HepG2 (cell line): ENCODE measurements around the gene NHERF2. TPM values are rescaled to one million over a fixed set of nuclear protein-coding genes. Genes with fewer than 3 reads are reported as not detected.

ENCODE experiments used
- ATF2 ChIP-seq: sonication (generic); formaldehyde crosslinking; IDR thresholded peaks from 2 replicates; pipeline ENCODE4 v1.4.0; 2020; ENCODE audit warnings: missing genetic modification reagents
- ISX ChIP-seq: sonication (generic); formaldehyde crosslinking; conservative IDR thresholded peaks from 2 replicates; pipeline ENCODE4 v1.5.0; 2020; ENCODE audit warnings: missing genetic modification reagents
- MAFF ChIP-seq: IDR thresholded peaks from 2 replicates; pipeline ENCODE4 v1.6.1; 2011; ENCODE audit warnings: low read depth, low read length, improper control_type of control experiment
- SATB2 ChIP-seq: sonication (generic); formaldehyde crosslinking; IDR thresholded peaks from 2 replicates; pipeline ENCODE4 v1.5.0; 2020; ENCODE audit warnings: missing genetic modification reagents
- ZNF556 ChIP-seq: sonication (generic); formaldehyde crosslinking; IDR thresholded peaks from 2 replicates; pipeline ENCODE4 v1.4.0; 2020; ENCODE audit warnings: mild to moderate bottlenecking, missing genetic modification reagents, borderline replicate concordance
- polyA plus RNA-seq, 8 experiments: library from polyadenylated mRNA; depleted of rRNA in 3 of 8; stranded (reverse) in 7 of 8; unstranded in 1 of 8; fragments of >200 nt; fragmentation: Illumina TruSeq in 4 of 8; extraction: Trizol in 4 of 8; gene quantifications; 2 replicates each; pipeline versions ENCODE4 v1.2.1 to v1.2.3, GENCODE V29; 2011 to 2016; ENCODE audit warnings: low read depth in 4 of 8, missing spikeins in 1 of 8, mixed read lengths in 1 of 8; ENCODE audit not compliant: insufficient read depth in 1 of 8
- total RNA-seq, 5 experiments: library from RNA; depleted of rRNA; stranded (reverse); fragments of >200 nt; fragmentation: Illumina TruSeq; extraction: Trizol; gene quantifications; 2 replicates each; pipeline ENCODE4 v1.2.3, GENCODE V29; 2016; ENCODE audit warnings: low read depth in 1 of 5
- TF ChIP-seq, protein P1 (sequence below): sonication (generic); formaldehyde crosslinking; conservative IDR thresholded peaks from 2 replicates; pipeline ENCODE4 v1.8.1; 2023; ENCODE audit warnings: missing genetic modification reagents
- TF ChIP-seq, protein P2 (sequence below): sonication (generic); formaldehyde crosslinking; IDR thresholded peaks from 2 replicates; pipeline ENCODE4 v1.4.0; 2020; ENCODE audit warnings: low read depth, mild to moderate bottlenecking, missing genetic modification reagents

Gene NHERF2
- total and polyA plus RNA-seq, 2 of the 13 experiments (the other 11 are each of a cell fraction or from before 2014, with no cell fraction given) = 23.7 to 39.3 TPM

GRCh38 chr16:1982991-1983543, 43.6 kb upstream of the NHERF2 start (continued):
- TF ChIP-seq MAFF (no peak), ISX (no peak), ZNF556 (CRISPR knock-in tag) (peak; percentile 23; the same call in 1 of the 2 replicates), SATB2 (no peak), ATF2 (CRISPR knock-in tag) (no peak)
- TF ChIP-seq, protein P1, sequence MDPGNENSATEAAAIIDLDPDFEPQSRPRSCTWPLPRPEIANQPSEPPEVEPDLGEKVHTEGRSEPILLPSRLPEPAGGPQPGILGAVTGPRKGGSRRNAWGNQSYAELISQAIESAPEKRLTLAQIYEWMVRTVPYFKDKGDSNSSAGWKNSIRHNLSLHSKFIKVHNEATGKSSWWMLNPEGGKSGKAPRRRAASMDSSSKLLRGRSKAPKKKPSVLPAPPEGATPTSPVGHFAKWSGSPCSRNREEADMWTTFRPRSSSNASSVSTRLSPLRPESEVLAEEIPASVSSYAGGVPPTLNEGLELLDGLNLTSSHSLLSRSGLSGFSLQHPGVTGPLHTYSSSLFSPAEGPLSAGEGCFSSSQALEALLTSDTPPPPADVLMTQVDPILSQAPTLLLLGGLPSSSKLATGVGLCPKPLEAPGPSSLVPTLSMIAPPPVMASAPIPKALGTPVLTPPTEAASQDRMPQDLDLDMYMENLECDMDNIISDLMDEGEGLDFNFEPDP (CRISPR knock-in tag) = no peak
- TF ChIP-seq, protein P2, sequence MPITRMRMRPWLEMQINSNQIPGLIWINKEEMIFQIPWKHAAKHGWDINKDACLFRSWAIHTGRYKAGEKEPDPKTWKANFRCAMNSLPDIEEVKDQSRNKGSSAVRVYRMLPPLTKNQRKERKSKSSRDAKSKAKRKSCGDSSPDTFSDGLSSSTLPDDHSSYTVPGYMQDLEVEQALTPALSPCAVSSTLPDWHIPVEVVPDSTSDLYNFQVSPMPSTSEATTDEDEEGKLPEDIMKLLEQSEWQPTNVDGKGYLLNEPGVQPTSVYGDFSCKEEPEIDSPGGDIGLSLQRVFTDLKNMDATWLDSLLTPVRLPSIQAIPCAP (CRISPR knock-in tag) = no peak
